ENCODE data around the gene COX18.

COX18 gene

GRCh38 chr4:73098016-73098415 is 28.5 kb upstream of the COX18 start:
- Histone ChIP-seq H3K36me3 (ENCODE audit: insufficient read depth, low read length) (peaks cover 89% of the 10 kb centered on the region), H3K27me3 (ENCODE audit: insufficient read depth, low read length) (no peaks in the 10 kb centered on the region), H4K20me1 (ENCODE audit: insufficient read depth, low read length) (no peaks in the 10 kb centered on the region), H3K9ac (ENCODE audit: low read length) (no peak overlapping the region), H3K9me3 (ENCODE audit: low read length) (no peaks in the 10 kb centered on the region), H2AFZ (ENCODE audit: low read length) (no peak overlapping the region), H3F3A (ENCODE audit: insufficient read depth, low read length) (no peaks in the 10 kb centered on the region; the same call in 1 of the 2 replicates), H3K4me1 (ENCODE audit: insufficient read depth, low read length, severe bottlenecking) (no peaks in the 10 kb centered on the region), H3K9me2 (ENCODE audit: low read depth, low read length) (no peaks in the 10 kb centered on the region), H3K4me2 (ENCODE audit: low read length) (no peak overlapping the region), H3K27ac (ENCODE audit: low read depth, low read length, poor library complexity, severe bottlenecking) (no peak overlapping the region), H3K4me3 (ENCODE audit: low read depth, low read length, poor library complexity, severe bottlenecking) (no peak overlapping the region), H3K79me2 (ENCODE audit: insufficient read depth, low read length) (no peaks in the 10 kb centered on the region)
- TF ChIP-seq CTCF (IDR thresholded peaks at IDR 0.05; ENCODE audit: low read length) = no peak
- no peak for TF ChIP-seq EZH2 (IDR thresholded peaks at IDR 0.05; ENCODE audit: borderline replicate concordance, low read length)

GRCh38 chr4:73092868-73093267 is 23.4 kb upstream of the COX18 start:
- Histone ChIP-seq H3K9me2 (ENCODE audit: low read depth, low read length) (no peaks in the 10 kb centered on the region), H3K4me3 (ENCODE audit: low read depth, low read length, poor library complexity, severe bottlenecking) (no peak overlapping the region), H3F3A (ENCODE audit: insufficient read depth, low read length) (no peaks in the 10 kb centered on the region; the same call in 1 of the 2 replicates), H3K4me1 (ENCODE audit: insufficient read depth, low read length, severe bottlenecking) (no peaks in the 10 kb centered on the region), H4K20me1 (ENCODE audit: insufficient read depth, low read length) (no peaks in the 10 kb centered on the region), H3K9me3 (ENCODE audit: low read length) (no peaks in the 10 kb centered on the region), H3K4me2 (ENCODE audit: low read length) (no peak overlapping the region), H2AFZ (ENCODE audit: low read length) (no peak overlapping the region), H3K9ac (ENCODE audit: low read length) (no peak overlapping the region), H3K27ac (ENCODE audit: low read depth, low read length, poor library complexity, severe bottlenecking) (no peak overlapping the region), H3K27me3 (ENCODE audit: insufficient read depth, low read length) (no peaks in the 10 kb centered on the region), H3K36me3 (ENCODE audit: insufficient read depth, low read length) (peaks cover 75% of the 10 kb centered on the region), H3K79me2 (ENCODE audit: insufficient read depth, low read length) (peaks cover 6% of the 10 kb centered on the region)
- no peak for TF ChIP-seq CTCF (IDR thresholded peaks at IDR 0.05; ENCODE audit: low read length)
- no peak for TF ChIP-seq EZH2 (IDR thresholded peaks at IDR 0.05; ENCODE audit: borderline replicate concordance, low read length)

- H3K9me2 ChIP-seq (ENCODE audit: low read depth, low read length) = no peaks in the 10 kb centered on the region
- no peak overlapping the region for H3K4me2 ChIP-seq (ENCODE audit: low read length)
- H3K27me3 ChIP-seq (ENCODE audit: insufficient read depth, low read length) = no peaks in the 10 kb centered on the region
- H3K9me3 ChIP-seq (ENCODE audit: low read length) = no peaks in the 10 kb centered on the region
- H3K4me1 ChIP-seq (ENCODE audit: insufficient read depth, low read length, severe bottlenecking) = peaks cover 7% of the 10 kb centered on the region
- H4K20me1 ChIP-seq (ENCODE audit: insufficient read depth, low read length) = no peaks in the 10 kb centered on the region
- no peak overlapping the region for H3K27ac ChIP-seq (ENCODE audit: low read depth, low read length, poor library complexity, severe bottlenecking)
- H3K36me3 ChIP-seq (ENCODE audit: insufficient read depth, low read length) = peaks cover 69% of the 10 kb centered on the region
- H2AFZ ChIP-seq (ENCODE audit: low read length) = no peak overlapping the region
- H3K4me3 ChIP-seq (ENCODE audit: low read depth, low read length, poor library complexity, severe bottlenecking) = no peak overlapping the region
- TF ChIP-seq EZH2 (IDR thresholded peaks at IDR 0.05; ENCODE audit: borderline replicate concordance, low read length) (no peak), CTCF (IDR thresholded peaks at IDR 0.05; ENCODE audit: low read length) (no peak)
- H3K9ac ChIP-seq (ENCODE audit: low read length) = no peak overlapping the region
- peaks cover 9% of the 10 kb centered on the region for H3K79me2 ChIP-seq (ENCODE audit: insufficient read depth, low read length)
- H3F3A ChIP-seq (ENCODE audit: insufficient read depth, low read length) = peaks cover 2% of the 10 kb centered on the region; the same call in 1 of the 2 replicates
These were observed 21.2 kb upstream of the COX18 start for GRCh38 chr4:73090738-73091137.

All from OCI-LY1 (cell line).